Neuronal stem cell (in vitro differentiated cells): ENCODE results near the gene DNA2.
"Not testable (repeated sequence)": the region's sequence is repeated elsewhere in the genome, so short reads cannot be mapped to it uniquely, and the experiment has no call there.

Experiments used
- DNase-seq: peaks from one replicate; pipeline ENCODE4 v3.0.0-alpha.2; 2013; ENCODE audit warnings: low spot score
- H2AFZ ChIP-seq: one replicate; pipeline ENCODE4 v1.6.1; 2013; ENCODE audit warnings: mild to moderate bottlenecking, low read length, inconsistent platforms
- H2AK5ac ChIP-seq: 2 replicates; pipeline ENCODE4 v1.6.1; 2013; ENCODE audit warnings: low read depth, mild to moderate bottlenecking, inconsistent platforms, low read length, moderate library complexity, mixed read lengths
- H2BK120ac ChIP-seq: 2 replicates; pipeline ENCODE4 v1.6.1; 2013; ENCODE audit warnings: low read depth, mild to moderate bottlenecking, inconsistent platforms, low read length, moderate library complexity, mixed read lengths
- H2BK12ac ChIP-seq: one replicate; pipeline ENCODE4 v1.6.1; 2013; ENCODE audit warnings: low read length, inconsistent platforms
- H2BK15ac ChIP-seq: 2 replicates; pipeline ENCODE4 v1.6.1; 2013; ENCODE audit warnings: mild to moderate bottlenecking, low read length, inconsistent platforms, mixed read lengths
- H2BK5ac ChIP-seq: one replicate; pipeline ENCODE4 v1.6.1; 2013; ENCODE audit warnings: inconsistent platforms, mild to moderate bottlenecking, low read length, moderate library complexity
- H3K14ac ChIP-seq: one replicate; pipeline ENCODE4 v1.6.1; 2013; ENCODE audit warnings: low read length, inconsistent platforms
- H3K18ac ChIP-seq: 2 replicates; pipeline ENCODE4 v1.6.1; 2013; ENCODE audit warnings: low read length, inconsistent platforms
- H3K23ac ChIP-seq: 2 replicates; pipeline ENCODE4 v1.6.1; 2013; ENCODE audit warnings: low read depth, mild to moderate bottlenecking, mixed read lengths, low read length, inconsistent platforms; ENCODE audit not compliant: poor library complexity
- H3K27ac ChIP-seq: replicated peaks from 3 replicates; pipeline ENCODE4 v1.5.1; 2013; ENCODE audit warnings: low read length, inconsistent platforms
- H3K27me3 ChIP-seq, 3 experiments: 2 replicates each; pipeline ENCODE4 v1.6.1; 2013; ENCODE audit warnings: low read length in 3 of 3, mild to moderate bottlenecking in 2 of 3, inconsistent platforms in 1 of 3, low read depth in 1 of 3, mixed read lengths in 1 of 3, moderate library complexity in 1 of 3; ENCODE audit not compliant: control insufficient read depth in 3 of 3, insufficient read depth in 3 of 3
- H3K36me3 ChIP-seq, 2 donors: replicated peaks in 1 of 2; 2 replicates each; pipeline ENCODE4 v1.6.1; 2013; ENCODE audit warnings: low read length in 2 of 2; ENCODE audit not compliant: control insufficient read depth in 2 of 2, insufficient read depth in 2 of 2
- H3K4ac ChIP-seq: 2 replicates; pipeline ENCODE4 v1.6.1; 2013; ENCODE audit warnings: inconsistent platforms, mild to moderate bottlenecking, low read length, moderate library complexity
- H3K4me1 ChIP-seq, 2 donors: 1 replicate in 1 of 2; 2 replicates in 1 of 2; pipeline ENCODE4 v1.6.1; 2013; ENCODE audit warnings: low read length in 2 of 2, low read depth in 1 of 2; ENCODE audit not compliant: control insufficient read depth in 2 of 2, insufficient read depth in 1 of 2
- H3K4me2 ChIP-seq: one replicate; pipeline ENCODE4 v1.6.1; 2013; ENCODE audit warnings: mild to moderate bottlenecking, low read length, inconsistent platforms; ENCODE audit not compliant: insufficient read depth, poor library complexity, severe bottlenecking
- H3K4me3 ChIP-seq, 2 donors: 2 replicates each; pipeline ENCODE4 v1.5.1; 2013; ENCODE audit warnings: low read length in 2 of 2, mild to moderate bottlenecking in 2 of 2, inconsistent platforms in 1 of 2, moderate library complexity in 1 of 2
- H3K79me1 ChIP-seq: one replicate; pipeline ENCODE4 v1.6.1; 2013; ENCODE audit warnings: low read depth, mild to moderate bottlenecking, inconsistent platforms, low read length, moderate library complexity
- H3K9ac ChIP-seq: one replicate; pipeline ENCODE4 v1.6.1; 2013; ENCODE audit warnings: mild to moderate bottlenecking, low read depth, low read length, inconsistent platforms; ENCODE audit not compliant: poor library complexity
- H3K9me3 ChIP-seq, 2 donors: replicated peaks in 1 of 2; 2 replicates each; pipeline versions ENCODE3 to v1.6.1; 2013; ENCODE audit warnings: low read length in 2 of 2, mild to moderate bottlenecking in 2 of 2, inconsistent platforms in 1 of 2, low read depth in 1 of 2, mixed read lengths in 1 of 2, moderate library complexity in 1 of 2; ENCODE audit not compliant: control insufficient read depth in 2 of 2, insufficient read depth in 1 of 2
- H4K8ac ChIP-seq: one replicate; pipeline ENCODE4 v1.6.1; 2013; ENCODE audit warnings: low read depth, mild to moderate bottlenecking, inconsistent platforms, low read length, moderate library complexity
- H4K91ac ChIP-seq: one replicate; pipeline ENCODE4 v1.6.1; 2013; ENCODE audit warnings: low read length, low read depth, mild to moderate bottlenecking, inconsistent platforms; ENCODE audit not compliant: poor library complexity
- WGBS, 2 donors: extraction: QIAGEN DNeasy Blood & Tissue Kit; methylation state at CpG; one replicate each; pipeline ENCODE4 v1.1.7; 2013; ENCODE audit warnings: missing lambda C conversion rate in 2 of 2, mixed read lengths in 1 of 2; ENCODE audit not compliant: insufficient read length in 2 of 2, insufficient replicate concordance in 1 of 2; ENCODE audit errors: extremely low coverage in 2 of 2; 5-methylcytosine and 5-hydroxymethylcytosine counted together

The DNA2 gene

DNA sequence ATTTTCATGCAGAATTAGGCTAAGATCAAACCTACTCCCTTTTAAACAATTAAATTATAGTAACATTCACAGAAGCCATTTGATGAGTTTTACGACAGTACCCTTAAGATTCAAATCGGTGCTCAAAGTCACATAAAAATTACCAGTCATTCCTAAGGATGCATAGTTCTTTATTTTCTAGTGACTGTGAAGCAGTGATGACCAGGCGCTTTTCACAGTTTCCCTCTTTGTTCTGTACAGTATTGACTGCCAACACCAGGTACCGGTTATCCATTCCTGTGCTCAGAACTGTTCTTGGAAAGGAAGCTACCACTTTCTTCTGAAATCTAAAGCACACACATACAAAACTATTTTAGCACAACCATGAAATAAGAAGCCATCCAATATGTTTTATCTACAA, 1.9 kb downstream of the DNA2 start:
- peaks cover 8 to 49% of the 10 kb centered on the region in 2 donors for H3K36me3 ChIP-seq
- no peak overlapping the region for H2AFZ ChIP-seq
- no peak overlapping the region for H3K14ac ChIP-seq
- no peak overlapping the region for H2BK15ac ChIP-seq
- H3K9me3 ChIP-seq = no peaks in the 10 kb centered on the region
- H4K91ac ChIP-seq = no peak overlapping the region
- no peaks in the 10 kb centered on the region for H3K79me1 ChIP-seq
- H3K4me1 ChIP-seq = peaks cover 2 to 5% of the 10 kb centered on the region in 2 donors
- no peaks in the 10 kb centered on the region for H3K27me3 ChIP-seq
- H3K4me2 ChIP-seq = peak overlapping the region; percentile 11
- no peak overlapping the region for H3K9ac ChIP-seq
- H3K4ac ChIP-seq = no peak overlapping the region
- DNase-seq = no peak
- peak overlapping the region in 1 of 2 donors; percentile 75 for H3K4me3 ChIP-seq
- H3K23ac ChIP-seq = no peak overlapping the region
- no peak overlapping the region for H3K27ac ChIP-seq
- no CpG with 5 or more reads among the region's 4 CpGs for WGBS, 2 donors
- no peak overlapping the region for H4K8ac ChIP-seq
- H2BK12ac ChIP-seq = no peak overlapping the region
- H2AK5ac ChIP-seq = no peak overlapping the region
- no peak overlapping the region for H3K18ac ChIP-seq
- no peak overlapping the region for H2BK5ac ChIP-seq
- no peak overlapping the region for H2BK120ac ChIP-seq

DNA sequence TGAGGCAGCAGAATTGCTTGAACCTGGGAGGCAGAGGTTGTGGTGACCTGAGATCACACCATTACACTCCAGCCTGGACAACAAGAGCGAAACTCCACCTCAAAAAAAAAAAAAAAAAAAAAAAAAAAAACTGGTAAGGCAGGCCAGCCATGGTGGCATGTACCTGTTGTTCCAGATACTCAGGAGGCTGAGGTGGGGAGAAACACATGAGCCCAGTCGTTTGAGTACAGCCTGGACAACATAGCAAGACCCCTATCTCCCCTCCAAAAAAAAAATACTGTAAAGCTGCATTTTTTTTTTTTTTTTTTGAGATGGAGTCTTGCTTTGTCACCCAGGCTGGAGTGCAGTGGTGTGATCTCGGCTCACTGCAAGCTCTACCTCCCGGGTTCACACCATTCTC, 7.0 kb downstream of the DNA2 start:
- H3K79me1 ChIP-seq, H3K4me3 ChIP-seq, H3K4me1 ChIP-seq, H2AK5ac ChIP-seq, H3K27me3 ChIP-seq, H2BK120ac ChIP-seq, H4K8ac ChIP-seq, H2BK12ac ChIP-seq, H4K91ac ChIP-seq, H3K27ac ChIP-seq, H2AFZ ChIP-seq, H3K9me3 ChIP-seq, DNase-seq, H3K23ac ChIP-seq, H3K14ac ChIP-seq, H3K4ac ChIP-seq, H3K4me2 ChIP-seq, H2BK15ac ChIP-seq, H2BK5ac ChIP-seq, H3K18ac ChIP-seq, H3K9ac ChIP-seq: not testable (repeated sequence)
- H3K36me3 ChIP-seq = peaks cover 32 to 95% of the 10 kb centered on the region in 2 donors
- no CpG with 5 or more reads among the region's 4 CpGs for WGBS, 2 donors

DNA sequence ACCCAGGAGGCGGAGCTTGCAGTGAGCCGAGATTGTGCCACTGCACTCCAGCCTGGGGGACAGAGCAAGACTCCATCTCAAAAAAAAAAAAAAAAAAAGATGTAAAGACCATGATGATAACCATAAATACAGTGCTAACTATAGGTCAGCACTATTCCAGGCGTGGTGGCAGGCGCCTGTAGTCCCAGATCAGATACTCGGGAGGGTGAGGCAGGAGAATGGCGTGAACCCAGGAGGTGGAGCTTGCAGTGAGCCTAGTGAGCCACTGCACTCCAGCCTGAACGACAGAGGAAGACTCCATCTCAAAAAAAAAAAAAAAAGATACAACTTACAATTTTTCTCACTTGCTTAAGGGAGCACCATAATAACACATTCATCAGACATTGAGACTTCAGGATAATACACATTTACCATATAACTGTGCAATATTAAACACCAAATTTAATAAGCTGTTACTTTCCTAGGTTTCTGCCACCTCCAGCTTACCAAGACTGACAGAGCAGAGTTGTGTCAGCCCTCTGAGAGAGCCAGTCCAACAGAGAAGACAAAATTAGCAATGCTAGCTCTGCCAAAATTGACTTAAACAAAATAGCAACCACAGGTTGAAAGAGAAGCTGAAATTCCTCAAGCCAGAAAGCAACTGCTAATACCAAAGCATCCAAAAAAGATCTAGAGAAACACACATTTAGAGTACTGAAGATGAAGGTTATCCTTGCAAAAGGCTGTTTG, 8.2 kb downstream of the DNA2 start:
- Histone ChIP-seq H3K23ac (no peak overlapping the region), H2BK5ac (no peak overlapping the region), H2BK120ac (no peak overlapping the region), H4K91ac (no peak overlapping the region), H3K4me3 (no peak overlapping the region), H3K27me3 (no peaks in the 10 kb centered on the region), H3K18ac (no peak overlapping the region), H2BK12ac (no peak overlapping the region), H3K4me1 (no peaks in the 10 kb centered on the region), H2AK5ac (no peak overlapping the region), H3K79me1 (peaks cover 3% of the 10 kb centered on the region), H3K14ac (no peak overlapping the region), H3K9ac (no peak overlapping the region), H3K4me2 (no peak overlapping the region), H2BK15ac (no peak overlapping the region), H2AFZ (no peak overlapping the region), H3K27ac (no peak overlapping the region), H3K4ac (no peak overlapping the region), H3K9me3 (no peaks in the 10 kb centered on the region), H3K36me3 (peaks cover 35 to 96% of the 10 kb centered on the region in 2 donors), H4K8ac (no peak overlapping the region)
- no CpG with 5 or more reads among the region's 7 CpGs for WGBS, 2 donors
- no peak for DNase-seq

DNA sequence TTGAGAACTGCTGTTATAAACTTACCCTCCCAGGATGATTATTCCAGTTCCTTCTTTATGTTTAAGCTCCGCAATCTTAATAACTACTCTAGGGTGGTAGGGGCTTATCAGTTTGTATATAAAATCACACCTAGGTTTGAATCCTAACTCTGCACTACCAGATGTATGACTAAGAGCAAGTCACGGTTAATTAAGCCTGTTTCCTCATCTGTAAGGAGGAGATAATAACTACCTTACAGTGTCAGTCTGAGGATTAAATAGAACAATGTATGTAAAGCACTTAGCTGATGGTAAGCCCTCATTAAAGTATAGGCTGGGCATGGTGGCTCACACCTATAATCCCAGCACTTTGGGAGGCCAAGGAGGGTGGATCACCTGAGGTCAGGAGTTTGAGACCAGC, 9.2 kb downstream of the DNA2 start:
- Histone ChIP-seq H3K79me1 (peaks cover 3% of the 10 kb centered on the region), H3K9ac (no peak overlapping the region), H3K4ac (no peak overlapping the region), H2BK5ac (no peak overlapping the region), H2BK15ac (no peak overlapping the region), H3K36me3 (peaks cover 36 to 94% of the 10 kb centered on the region in 2 donors), H2AK5ac (no peak overlapping the region), H3K9me3 (no peaks in the 10 kb centered on the region), H4K91ac (no peak overlapping the region), H2BK12ac (no peak overlapping the region), H4K8ac (no peak overlapping the region), H3K23ac (no peak overlapping the region), H3K27ac (no peak overlapping the region), H3K14ac (no peak overlapping the region), H3K18ac (no peak overlapping the region), H3K4me3 (no peak overlapping the region), H3K4me1 (no peaks in the 10 kb centered on the region), H2AFZ (no peak overlapping the region), H2BK120ac (no peak overlapping the region), H3K4me2 (no peak overlapping the region), H3K27me3 (no peaks in the 10 kb centered on the region)
- DNase-seq = no peak
- no CpG with 5 or more reads among the region's 2 CpGs for WGBS, 2 donors
